Epithelial cell of proximal tubule (primary cell): ENCODE results near the gene AKAP13. TPM values are rescaled to one million over a fixed set of nuclear protein-coding genes. Genes with fewer than 3 reads are reported as not detected.

ENCODE experiments used
- DNase-seq: peaks from one replicate; pipeline ENCODE4 v3.0.0-alpha.2; 2011; ENCODE audit warnings: low read depth
- H3K4me3 ChIP-seq: 2 replicates; pipeline ENCODE4 v1.5.1; 2011; ENCODE audit warnings: low read depth, mild to moderate bottlenecking, low read length
- CTCF ChIP-seq: conservative IDR thresholded peaks from 2 replicates; pipeline ENCODE4 v1.5.1; 2012; ENCODE audit warnings: low read depth, mild to moderate bottlenecking, low read length
- total RNA-seq: library from RNA; depleted of rRNA; stranded (reverse); fragments of >200 nt; gene quantifications from 2 replicates; pipeline ENCODE4 v1.2.3, GENCODE V29; 2015

The AKAP13 gene
- total RNA-seq, 1 donor from 2014 or later = 40.9 TPM

GRCh38 chr15:85772668-85773067 lies 392.3 kb downstream of the AKAP13 start:
- no peak for DNase-seq
- TF ChIP-seq CTCF = no peak
- H3K4me3 ChIP-seq = no peak overlapping the region

- no peak for TF ChIP-seq CTCF
- no peak for DNase-seq
- H3K4me3 ChIP-seq = no peak overlapping the region
Observed at GRCh38 chr15:85773249-85773648, 392.8 kb downstream of the AKAP13 start.

- no peak overlapping the region for H3K4me3 ChIP-seq
- TF ChIP-seq CTCF = no peak
- no peak for DNase-seq
Observed at GRCh38 chr15:85773970-85774369, 393.6 kb downstream of the AKAP13 start.

- no peak for TF ChIP-seq CTCF
- no peak overlapping the region for H3K4me3 ChIP-seq
- DNase-seq = no peak
Observed at GRCh38 chr15:85777250-85778106, 397.1 kb downstream of the AKAP13 start.

- TF ChIP-seq CTCF = no peak
- no peak for DNase-seq
- H3K4me3 ChIP-seq = no peak overlapping the region
Observed at GRCh38 chr15:85778107-85778776, 397.8 kb downstream of the AKAP13 start.

GRCh38 chr15:85779249-85779648 lies 398.8 kb downstream of the AKAP13 start:
- TF ChIP-seq CTCF = no peak
- H3K4me3 ChIP-seq = no peak overlapping the region
- no peak for DNase-seq
